GM19193 (cell line): Measurements from ENCODE around the gene RNF213.

Source experiments
- POLR2A ChIP-seq: IDR thresholded peaks from 4 replicates; pipeline ENCODE4 v1.6.1; 2011; ENCODE audit not compliant: insufficient read depth, insufficient read length; ENCODE audit errors: extremely low read depth

The RNF213 gene

DNA sequence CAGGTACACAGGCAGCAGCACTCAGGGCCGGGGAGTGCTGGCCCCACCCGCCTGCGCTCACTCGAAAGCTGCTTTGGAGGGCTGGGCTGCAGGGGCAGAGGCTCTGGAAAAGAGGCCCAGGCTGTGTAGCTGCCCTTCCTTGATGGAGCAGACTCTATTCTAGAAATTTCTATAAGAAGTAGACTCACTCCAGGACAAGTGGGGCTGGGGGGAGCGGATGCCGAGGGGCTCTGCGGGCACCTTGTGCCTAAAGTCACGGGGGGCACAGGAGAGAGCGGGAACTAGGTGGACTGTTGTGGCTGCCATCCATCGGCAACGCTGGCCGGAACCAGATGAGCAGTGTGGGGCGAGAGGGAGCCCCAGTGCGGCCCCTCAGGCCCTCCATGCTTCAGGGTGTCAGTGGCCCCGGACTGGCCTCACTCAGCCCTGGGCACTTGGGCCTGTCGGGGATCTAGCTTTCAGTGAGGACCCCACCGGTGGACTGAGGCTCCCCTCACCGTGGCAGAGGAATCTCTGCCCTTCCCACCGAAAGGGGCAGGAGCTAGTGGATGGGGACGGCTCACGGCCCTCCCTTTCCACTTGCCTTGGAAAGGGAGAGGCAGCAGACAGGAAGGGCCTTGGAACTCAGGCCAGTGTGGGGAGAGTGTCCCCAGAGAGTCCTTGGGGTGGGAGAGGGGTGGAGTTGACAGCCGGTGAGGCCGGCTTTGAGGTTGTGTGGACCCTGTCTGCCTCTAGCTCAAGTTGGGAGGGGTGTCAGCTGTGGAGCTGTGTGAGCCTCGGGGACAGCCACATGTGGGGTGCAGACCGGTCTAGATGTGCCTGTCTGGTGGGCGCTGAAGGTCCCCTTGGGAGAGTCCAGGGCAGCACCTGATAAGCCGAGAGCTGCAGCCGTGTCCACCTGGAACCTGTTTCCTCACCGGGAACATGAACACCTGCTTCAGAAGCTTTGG is 170.9 kb downstream of the RNF213 start:
- TF ChIP-seq POLR2A, result no peak

DNA sequence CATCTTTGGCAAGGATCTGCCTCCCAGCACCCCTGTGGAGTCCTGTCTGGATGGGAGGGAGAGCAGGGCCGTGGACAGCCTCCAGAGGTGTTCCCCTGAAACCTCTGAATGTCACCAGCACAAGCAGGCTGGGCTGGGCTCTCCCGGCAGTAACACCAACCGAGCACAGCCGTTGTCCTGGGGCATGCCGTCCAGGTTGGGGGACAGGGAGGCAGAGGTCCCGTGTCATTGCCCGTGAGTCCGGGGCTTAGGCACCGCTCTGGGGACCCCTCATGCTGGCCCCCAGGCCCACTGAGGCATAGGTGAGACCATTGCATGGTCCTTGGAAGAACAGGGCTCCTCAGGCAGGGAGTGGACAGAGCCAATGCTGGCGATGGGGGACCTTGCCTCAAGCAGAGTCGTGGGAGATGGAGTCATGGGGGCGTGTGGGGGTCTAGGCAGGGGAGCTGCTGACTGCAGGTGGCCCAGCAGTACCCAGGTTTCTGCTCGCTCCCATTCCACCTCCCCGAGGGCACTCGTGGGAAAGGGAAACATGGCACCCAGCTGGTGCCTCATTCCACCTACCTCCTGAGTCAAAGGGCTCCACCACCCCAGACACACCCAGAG is 171.8 kb downstream of the RNF213 start:
- TF ChIP-seq POLR2A, result no peak

DNA sequence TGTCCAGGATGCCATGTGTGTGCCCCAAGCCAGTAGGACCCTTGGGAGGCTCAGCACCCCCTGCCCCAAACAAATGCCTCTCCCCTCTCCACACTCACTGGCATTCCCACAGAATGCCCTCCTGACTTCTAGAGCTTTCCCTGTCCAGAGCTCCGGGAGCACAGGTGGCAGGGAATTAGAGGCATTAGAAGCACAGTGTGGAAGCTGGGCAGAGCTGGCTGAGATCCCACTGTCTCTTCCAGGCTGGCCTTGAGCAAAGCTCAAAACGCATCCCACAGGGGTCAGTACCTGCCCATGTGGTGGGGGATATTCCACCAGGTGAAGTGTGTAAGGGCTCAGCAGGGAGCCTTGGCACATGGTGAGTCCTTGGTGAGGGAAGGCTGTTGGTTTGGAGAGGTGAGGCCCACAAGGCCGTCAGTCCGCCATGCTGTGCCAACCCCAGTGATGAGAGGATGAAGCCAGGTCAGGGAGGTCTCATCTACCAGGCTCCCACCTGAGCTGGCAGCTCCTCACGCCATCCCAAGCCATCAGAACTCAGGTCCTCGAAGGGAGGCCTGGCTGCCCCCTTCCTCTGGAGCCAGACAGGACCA is 172.4 kb downstream of the RNF213 start:
- no peak for TF ChIP-seq POLR2A

DNA sequence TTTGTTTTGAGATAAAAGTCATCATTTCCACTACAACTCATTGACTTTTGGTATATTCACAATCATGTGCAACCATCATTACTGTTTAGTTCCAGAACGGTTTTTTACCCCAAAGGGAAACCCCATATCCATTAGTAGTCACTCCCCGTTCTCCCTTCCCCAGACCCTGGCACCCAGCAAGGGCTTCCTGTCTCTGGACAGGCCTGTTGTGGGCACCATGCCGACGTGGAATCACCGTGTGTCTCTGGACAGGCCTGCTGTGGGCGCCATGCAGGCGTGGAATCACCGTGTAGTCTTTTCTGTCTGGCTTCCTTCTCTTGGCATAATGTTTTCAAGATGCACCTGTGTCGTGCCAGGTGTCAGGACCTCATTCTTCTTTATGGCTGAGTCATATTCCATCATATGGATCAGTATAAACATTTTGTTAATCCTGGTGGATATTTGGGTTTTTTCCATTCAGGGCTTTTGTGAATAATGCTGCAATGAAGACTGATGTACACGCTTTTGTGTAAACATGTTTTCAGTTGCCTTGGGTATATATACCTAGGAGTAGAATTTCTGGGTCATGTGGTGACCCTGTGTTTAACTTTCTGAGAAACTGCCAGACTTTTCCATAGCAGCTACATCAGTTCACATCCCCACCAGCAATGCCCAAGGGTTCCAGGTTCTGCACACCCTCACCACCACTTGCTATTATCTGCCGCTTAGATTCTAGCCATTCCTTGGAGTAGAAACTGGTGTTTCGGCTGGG is 173.4 kb downstream of the RNF213 start:
- no peak for TF ChIP-seq POLR2A

DNA sequence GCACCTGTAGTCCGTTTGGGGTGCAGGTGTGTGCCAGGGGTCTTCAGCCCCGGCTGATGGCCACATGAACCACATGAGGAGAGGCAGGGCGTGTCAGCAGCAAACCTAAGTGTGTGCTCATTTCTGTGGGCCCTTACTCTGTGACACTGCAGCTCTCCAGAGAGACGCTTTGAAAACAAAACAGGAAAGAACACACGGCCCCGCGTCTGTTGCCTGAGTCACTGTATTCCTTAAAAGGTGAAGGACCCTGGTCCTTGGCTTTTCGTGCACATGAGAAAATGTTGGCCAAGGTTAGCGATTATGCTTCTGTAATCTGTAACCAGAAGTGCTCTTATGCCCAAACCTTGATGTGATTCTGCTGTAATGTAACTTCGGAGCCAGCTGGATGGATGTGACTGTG is 176.9 kb downstream of the RNF213 start:
- TF ChIP-seq POLR2A, result no peak

DNA sequence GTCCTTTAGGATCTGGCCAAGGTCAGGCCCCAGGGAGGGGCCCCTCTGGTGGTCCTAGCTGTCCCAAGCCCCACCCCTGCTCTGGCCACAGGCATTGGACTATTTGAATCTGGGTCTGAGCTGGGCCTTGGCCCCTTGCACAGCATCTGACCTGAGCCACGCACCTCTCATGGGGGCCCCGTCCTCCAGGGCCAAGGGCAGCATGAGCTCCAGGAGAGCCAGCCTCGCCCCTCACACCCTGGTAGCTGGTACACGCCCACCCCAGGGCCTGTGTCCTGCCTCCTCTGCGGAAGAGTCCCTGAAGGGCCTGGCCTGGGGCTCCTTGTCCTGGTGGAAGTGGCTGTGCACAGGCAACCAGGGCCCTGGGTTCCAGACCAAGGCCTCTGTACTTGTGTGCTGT is 178.2 kb downstream of the RNF213 start:
- TF ChIP-seq POLR2A, result no peak

DNA sequence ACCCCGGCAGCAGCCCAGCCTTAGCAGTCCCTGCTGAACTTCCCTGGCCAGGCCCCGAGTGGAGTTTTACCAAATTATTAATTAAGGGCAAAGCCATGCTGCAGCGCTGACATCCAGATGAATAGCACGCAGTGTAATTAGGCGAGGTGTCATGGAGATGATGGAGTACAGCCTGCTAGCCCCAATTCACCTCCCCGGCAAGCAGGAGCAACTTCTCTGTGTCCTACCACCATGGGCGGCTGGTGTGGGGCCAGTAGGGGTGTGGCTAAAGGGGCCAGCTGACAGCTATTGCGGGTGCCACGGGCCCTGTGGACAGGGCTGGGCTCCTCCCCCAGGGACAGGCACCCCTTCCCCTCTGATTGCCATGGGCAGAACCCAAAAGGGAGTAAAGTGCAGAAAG is 178.8 kb downstream of the RNF213 start:
- TF ChIP-seq POLR2A, result no peak

DNA sequence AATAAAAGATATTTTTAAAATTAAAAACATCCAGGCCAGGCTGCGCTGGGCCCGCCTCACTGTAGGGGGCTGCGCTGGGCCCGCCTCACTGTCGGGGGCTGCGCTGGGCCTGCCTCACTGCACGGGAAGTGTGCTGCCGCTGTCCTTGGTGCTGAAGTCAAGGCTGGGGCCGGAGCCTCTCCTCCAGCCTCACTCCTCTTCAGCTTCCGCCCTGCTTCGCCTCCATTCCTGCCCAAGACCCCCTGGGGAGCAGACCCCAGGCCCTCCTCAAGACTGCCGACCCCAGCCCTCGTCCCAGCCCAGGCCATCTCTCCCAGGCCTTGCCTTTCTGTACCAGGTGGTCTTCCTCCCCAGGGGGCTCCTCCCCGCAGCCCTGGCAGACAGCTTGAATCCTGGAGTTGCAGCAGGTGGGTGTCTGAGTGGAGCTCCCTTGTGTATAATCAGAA is 180.5 kb downstream of the RNF213 start:
- no peak for TF ChIP-seq POLR2A

DNA sequence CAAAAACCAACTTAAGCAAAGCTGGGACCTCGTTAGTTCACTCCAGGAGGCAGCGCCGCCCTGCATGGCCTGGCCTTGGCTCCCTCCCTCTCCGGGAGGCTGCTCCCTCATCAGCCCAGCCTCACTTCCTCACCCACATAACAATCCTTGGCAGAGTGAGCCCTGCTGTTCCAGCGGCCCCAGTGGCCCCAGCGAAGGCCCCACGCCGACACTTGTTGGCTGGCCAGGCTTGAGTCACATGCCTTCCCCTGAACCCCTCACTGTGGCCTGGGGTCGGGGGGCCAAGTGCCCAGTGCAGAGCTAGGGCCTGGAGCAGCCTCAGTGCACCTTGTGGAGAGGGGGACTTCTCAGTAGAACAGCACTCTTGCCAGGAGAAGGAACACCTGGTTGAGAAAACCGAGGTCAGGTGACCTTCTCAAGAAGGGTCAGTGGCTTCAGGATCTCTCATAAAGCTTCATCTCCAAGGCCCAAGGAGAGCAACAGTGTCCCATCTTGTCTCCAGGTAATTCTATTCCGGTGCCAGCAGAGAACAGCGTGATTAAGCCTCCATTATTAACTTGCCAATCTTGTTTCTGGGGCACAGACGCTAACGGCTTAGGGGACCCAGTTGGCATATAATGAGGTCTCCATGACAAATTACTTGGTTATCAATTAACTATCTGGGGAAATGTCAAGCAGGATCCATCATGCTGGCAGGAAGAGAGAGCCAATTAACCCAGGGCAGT is 181.1 kb downstream of the RNF213 start:
- no peak for TF ChIP-seq POLR2A

DNA sequence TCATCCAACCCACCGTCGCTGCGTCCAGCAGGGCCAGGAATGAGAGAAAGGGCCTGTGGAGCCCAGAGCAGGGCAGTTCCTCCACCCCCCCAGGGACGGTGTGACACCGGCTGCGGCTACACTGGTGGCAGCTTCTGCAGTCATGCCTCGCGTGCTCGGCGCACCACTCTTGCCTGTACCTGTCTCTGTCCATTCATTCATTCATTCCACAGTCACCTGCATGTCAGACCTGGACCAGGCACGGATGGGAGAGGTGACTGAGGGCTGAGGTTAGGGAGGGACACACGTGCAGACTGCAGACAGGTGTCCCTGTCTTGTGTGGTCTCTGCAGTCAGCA is 181.6 kb downstream of the RNF213 start:
- no peak for TF ChIP-seq POLR2A

DNA sequence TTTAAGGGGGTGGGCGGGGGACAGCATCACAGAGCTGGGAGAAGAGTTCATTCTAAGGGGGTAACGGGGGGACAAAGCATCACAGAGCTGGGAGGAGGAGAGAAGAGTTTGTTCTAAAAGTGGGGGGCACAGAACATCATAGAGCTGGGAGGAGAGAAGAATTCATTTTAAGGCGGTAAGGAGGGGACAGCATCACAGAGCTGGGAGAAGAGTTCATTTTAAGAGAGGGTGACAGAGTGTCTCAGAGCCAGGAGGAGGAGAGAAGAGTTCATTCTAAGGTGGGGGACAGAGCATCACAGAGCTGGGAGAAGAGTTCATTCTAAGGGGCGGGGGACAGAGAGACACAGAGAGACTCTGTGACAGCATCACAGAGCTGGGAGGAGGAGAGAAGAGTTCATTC is 182.1 kb downstream of the RNF213 start:
- no peak for TF ChIP-seq POLR2A

DNA sequence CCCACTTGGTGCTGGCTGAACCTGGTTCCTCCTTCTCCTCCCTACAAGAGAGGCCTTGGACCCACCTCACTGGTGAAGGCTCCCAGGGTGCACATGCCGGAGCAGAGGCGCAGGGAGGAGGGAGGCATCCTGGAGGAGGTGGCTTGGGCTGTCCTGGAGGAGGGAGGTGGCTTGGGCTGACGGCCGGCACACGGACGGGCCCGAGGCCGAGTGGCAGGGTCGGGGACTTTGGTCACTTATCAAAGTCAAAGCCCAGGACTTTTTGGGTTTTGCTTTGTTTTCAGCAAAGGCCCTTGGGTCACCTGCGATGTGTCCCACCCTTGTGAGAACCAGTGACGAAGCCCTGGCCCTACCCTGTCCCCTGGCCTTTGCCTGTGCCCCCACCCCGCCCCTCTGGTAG is 182.8 kb downstream of the RNF213 start:
- no peak for TF ChIP-seq POLR2A

DNA sequence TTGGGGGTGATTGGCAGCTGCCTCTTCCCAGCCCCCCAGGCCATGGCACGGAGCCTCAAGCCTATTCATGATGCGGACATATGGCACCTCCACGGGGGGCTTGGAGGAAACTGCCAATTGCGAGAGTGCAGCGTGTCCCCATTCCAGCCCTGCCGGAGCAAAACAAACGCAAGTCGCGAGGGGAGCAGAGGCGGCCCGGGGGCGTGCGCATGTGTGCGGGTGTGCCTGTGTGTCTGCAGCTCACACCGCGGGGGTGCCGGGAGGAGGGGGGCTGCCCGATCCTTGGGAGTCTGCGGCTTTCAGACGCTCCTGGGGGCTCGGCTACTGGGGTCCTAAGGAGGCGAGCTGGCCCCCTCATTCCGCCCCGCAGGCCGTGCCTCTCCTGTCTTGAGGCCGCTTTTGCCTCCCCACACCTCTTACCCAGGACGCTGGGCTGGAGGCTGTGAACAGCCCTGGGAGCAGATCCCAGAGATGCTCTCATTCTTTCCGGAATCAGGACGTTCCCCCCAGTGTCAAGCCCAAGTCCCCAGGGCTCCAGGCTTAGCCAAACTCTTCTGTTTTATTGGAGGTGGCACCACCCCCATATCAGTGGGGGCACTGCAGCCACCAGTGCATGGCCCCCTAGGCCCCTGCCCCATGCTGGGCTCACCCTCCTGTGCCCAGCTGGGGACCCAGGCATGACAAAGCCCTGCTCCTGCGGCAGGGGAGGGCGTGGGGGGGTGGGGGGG is 183.4 kb downstream of the RNF213 start:
- TF ChIP-seq POLR2A, result no peak

DNA sequence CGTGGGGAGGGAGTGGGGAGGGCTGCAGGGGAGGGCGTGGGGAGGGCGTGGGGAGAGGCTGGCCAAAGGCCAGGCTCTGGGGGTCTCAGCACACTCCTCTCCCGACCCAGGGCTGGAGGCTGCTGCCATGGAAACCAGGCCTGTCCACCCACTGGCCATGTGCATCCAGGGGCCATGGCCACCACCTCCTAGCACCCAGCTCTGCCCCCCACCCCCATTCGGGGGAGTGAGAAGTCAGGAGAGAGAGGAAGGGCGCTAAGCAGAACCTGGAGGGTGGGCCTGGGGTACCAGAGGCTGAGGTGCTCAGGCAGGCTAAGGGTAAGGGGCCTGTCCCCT is 184.0 kb downstream of the RNF213 start:
- TF ChIP-seq POLR2A, result no peak

DNA sequence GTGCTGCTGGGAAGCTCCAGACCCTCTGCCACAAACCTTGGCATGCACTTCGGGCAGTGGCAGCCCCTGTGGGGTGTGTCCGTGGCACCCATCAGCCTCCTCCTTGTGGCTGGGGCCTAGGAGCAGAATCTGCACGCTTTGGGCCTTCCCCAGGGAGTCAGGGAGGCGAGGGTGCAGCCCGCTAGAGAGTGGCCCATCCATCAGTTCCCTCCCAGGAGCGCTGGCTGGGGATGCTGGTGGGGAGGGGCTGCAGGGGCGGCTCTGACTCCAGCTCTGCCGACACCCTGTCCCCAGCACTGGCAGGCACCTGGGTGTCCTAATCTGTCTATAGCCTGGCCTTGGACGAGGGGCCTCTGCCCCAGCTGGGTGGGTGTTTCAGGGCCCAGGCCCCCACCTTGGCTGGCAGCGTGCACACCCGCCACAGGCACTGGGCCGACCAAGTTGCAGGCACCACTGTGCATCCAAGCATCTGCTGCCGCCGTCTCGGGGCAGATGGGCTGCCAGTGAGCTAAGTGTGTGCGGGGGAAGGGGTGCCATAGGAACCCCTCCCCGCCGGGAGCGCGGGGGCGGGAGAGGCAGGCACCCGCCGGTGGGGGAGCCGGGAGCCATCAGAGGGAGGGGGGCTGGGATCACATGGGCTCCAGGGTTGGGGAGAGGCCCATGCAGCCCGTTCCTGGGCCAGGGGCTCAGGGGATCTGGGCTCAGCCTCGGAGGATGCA is 184.5 kb downstream of the RNF213 start:
- TF ChIP-seq POLR2A, result no peak
